B cell (primary cell): ENCODE measurements around the gene KEAP1.

Source experiments
- CTCF ChIP-seq: fragments of 200-600 bp; IDR thresholded peaks from one replicate; pipeline ENCODE4 v1.8.0; 2022; ENCODE audit warnings: antibody characterized with exemption, mild to moderate bottlenecking
- EZH2 ChIP-seq: IDR thresholded peaks from 2 replicates; pipeline ENCODE4 v1.6.1; 2012; ENCODE audit warnings: borderline replicate concordance, low read depth, mild to moderate bottlenecking, moderate library complexity, low read length; ENCODE audit not compliant: insufficient read depth, poor library complexity, severe bottlenecking

- TF ChIP-seq CTCF: no peak
- TF ChIP-seq EZH2: no peak
Measured at GRCh38 chr19:10532457-10532856, 29.3 kb upstream of the KEAP1 start.
